ENCODE data around the gene ICAM4.

Gene ICAM4

DNA sequence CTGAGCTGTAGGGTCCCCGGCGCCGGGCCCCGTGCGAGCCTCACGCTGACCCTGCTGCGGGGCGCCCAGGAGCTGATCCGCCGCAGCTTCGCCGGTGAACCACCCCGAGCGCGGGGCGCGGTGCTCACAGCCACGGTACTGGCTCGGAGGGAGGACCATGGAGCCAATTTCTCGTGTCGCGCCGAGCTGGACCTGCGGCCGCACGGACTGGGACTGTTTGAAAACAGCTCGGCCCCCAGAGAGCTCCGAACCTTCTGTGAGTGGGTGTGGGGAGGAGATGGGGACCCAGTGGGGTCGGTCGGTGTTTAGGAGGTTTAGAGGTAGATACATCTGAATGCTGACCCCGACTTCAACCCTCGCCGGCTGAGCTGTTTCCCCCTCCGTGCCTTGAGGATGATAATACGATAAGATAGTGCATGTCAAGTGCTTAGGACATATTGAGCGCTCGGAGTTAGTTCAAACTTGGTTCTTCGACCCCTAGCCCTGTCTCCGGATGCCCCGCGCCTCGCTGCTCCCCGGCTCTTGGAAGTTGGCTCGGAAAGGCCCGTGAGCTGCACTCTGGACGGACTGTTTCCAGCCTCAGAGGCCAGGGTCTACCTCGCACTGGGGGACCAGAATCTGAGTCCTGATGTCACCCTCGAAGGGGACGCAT, 4.9 kb downstream of the ICAM4 start:
- DNase-seq (ENCODE audit: low read depth) = no peak

DNA sequence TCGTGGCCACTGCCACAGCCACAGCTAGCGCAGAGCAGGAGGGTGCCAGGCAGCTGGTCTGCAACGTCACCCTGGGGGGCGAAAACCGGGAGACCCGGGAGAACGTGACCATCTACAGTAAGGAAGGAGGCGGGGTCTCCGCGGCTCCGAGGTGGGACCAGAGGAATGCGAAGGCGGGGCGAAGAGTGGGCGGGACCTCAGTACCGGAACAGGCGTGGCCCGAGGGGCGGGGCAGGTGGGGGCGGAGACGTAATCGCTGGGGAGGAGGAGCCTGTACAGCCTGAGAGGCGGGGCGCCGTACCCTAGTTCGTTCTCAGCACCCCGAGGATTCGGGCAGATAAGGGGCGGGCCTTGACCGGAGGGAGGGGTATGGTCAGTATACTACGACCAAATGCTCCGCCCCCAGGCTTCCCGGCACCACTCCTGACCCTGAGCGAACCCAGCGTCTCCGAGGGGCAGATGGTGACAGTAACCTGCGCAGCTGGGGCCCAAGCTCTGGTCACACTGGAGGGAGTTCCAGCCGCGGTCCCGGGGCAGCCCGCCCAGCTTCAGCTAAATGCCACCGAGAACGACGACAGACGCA, 5.5 kb downstream of the ICAM4 start:
- DNase-seq (ENCODE audit: low read depth) = peak; percentile 60

DNA sequence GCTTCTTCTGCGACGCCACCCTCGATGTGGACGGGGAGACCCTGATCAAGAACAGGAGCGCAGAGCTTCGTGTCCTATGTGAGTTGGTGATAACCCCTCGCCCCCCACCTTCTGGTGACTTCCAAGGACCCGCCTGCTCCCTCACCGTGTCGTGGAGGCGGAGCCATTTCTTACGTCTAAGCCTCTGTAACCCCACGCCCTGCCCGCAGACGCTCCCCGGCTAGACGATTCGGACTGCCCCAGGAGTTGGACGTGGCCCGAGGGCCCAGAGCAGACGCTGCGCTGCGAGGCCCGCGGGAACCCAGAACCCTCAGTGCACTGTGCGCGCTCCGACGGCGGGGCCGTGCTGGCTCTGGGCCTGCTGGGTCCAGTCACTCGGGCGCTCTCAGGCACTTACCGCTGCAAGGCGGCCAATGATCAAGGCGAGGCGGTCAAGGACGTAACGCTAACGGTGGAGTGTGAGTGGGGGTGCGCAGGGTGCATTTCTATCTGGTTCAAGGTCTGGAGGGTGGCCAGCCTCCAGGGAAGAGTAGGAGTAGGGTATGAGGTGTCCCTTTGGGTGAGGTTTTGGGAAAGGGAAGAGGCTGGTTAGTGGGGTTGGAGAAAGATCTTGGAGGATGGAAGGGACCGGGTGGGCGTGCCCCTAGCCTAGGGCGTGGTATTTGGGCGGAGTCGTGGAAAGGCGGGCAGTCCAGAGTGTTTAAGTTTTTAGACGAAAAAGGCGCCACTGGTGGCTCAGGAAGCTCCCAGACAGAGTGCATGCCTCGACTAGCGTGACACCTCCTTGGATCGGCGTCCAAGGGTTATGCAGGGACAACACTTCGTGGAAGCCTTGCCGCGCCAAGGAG, 6.3 kb downstream of the ICAM4 start:
- no peak for DNase-seq (ENCODE audit: low read depth)

DNA sequence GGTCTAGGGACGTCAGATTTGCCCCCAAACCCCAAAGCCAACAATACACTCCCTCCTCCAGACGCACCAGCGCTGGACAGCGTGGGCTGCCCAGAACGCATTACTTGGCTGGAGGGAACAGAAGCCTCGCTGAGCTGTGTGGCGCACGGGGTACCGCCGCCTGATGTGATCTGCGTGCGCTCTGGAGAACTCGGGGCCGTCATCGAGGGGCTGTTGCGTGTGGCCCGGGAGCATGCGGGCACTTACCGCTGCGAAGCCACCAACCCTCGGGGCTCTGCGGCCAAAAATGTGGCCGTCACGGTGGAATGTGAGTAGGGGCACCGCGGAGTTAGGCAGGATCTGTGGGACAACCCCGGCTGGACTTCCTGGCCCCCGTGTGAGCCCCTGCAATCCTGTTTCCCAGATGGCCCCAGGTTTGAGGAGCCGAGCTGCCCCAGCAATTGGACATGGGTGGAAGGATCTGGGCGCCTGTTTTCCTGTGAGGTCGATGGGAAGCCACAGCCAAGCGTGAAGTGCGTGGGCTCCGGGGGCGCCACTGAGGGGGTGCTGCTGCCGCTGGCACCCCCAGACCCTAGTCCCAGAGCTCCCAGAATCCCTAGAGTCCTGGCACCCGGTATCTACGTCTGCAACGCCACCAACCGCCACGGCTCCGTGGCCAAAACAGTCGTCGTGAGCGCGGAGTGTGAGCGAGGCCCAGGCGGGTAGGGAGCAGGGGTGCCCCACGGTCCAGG, 7.0 kb downstream of the ICAM4 start:
- DNase-seq (ENCODE audit: low read depth) = no peak

DNA sequence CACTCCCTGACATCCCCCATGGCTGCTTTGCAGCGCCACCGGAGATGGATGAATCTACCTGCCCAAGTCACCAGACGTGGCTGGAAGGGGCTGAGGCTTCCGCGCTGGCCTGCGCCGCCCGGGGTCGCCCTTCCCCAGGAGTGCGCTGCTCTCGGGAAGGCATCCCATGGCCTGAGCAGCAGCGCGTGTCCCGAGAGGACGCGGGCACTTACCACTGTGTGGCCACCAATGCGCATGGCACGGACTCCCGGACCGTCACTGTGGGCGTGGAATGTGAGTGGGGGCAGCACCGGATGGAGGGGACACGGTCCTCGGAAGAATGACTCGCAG, 7.6 kb downstream of the ICAM4 start:
- no peak for DNase-seq (ENCODE audit: low read depth)

DNA sequence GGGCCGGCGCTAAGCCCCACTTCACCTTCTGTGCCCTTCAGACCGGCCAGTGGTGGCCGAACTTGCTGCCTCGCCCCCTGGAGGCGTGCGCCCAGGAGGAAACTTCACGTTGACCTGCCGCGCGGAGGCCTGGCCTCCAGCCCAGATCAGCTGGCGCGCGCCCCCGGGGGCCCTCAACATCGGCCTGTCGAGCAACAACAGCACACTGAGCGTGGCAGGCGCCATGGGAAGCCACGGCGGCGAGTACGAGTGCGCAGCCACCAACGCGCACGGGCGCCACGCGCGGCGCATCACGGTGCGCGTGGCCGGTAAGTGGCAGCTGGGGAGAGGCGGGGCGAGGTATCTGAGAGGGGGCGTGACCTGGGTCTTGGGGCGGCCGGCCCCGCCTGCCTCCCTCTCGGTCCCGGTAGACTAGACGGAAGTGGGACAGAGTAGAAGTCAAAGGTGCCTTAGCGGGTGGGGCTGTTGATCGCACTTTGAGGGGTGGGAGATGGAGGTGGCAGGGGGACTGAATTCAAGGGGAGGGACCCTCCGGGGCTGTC, 8.6 kb downstream of the ICAM4 start:
- DNase-seq (ENCODE audit: low read depth) = no peak

DNA sequence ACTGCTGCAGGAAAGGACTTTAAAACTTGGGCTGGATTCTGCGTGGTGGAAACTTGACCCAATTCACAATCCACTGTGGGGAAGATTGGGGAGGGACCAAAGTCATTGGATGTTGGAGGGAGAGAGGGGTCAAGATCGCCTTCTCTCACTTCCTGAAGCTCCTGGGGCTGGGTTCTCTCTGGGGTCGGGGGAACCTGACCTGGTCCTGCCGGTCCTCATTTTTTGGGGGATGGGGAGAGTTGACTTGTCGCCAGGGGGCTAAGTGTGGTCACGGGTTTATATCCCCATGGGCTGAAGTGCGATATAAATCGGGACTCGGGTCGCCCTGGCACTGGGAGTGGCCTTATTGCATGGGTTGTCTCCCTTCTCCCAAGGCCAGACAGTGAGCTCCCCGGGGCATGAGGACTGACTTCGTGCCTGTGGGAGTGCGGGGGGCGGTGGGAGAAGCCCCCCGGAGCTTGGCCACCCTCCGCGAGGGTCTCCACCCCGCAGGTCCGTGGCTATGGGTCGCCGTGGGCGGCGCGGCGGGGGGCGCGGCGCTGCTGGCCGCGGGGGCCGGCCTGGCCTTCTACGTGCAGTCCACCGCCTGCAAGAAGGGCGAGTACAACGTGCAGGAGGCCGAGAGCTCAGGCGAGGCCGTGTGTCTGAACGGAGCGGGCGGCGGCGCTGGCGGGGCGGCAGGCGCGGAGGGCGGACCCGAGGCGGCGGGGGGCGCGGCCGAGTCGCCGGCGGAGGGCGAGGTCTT, 9.3 kb downstream of the ICAM4 start:
- DNase-seq (ENCODE audit: low read depth) = no peak

DNA sequence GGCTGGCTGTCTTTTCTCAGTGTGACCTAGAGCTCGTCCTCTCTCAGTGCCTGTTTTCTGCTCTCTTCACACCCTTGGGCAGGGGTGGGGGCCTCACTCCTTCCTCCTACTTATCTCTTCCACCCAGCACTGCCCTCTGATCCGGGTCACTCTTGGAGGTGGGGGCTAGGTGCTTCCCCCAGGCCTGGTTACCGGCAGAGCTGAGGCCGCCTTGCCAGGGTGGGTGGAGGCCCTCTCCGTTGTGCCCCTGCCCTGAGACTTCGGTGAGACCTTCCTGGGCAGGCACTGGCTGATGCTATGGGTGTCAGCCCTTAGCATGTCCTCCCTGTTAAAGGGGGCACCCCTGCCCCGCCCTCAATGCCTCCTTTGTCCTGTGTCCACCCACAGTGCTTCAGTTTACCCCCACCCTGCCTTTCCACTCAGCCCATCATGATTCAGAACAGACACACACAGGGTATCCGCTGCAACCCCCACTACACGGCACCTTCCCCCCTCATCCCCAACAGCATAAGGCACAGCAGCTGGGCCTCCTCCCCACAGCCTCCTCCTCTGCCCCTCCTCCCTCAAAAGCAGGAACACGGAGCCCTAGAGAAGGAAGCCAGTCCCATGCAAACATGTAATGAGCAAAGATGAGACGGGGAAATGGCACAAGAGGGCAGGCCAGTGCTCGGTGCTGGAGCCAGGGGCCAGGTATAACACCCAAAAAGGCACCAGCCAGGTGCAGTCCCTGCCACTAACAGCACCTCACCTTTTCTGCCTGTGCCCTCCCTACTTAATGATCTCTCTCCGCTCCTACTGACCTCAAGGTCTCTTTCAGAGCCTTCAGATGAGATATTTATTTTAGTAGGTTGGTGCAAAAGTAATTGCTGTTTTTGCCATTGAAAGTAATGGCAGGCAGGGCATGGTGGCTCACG, 13.0 kb downstream of the ICAM4 start:
- no peak for DNase-seq (ENCODE audit: low read depth)

DNA sequence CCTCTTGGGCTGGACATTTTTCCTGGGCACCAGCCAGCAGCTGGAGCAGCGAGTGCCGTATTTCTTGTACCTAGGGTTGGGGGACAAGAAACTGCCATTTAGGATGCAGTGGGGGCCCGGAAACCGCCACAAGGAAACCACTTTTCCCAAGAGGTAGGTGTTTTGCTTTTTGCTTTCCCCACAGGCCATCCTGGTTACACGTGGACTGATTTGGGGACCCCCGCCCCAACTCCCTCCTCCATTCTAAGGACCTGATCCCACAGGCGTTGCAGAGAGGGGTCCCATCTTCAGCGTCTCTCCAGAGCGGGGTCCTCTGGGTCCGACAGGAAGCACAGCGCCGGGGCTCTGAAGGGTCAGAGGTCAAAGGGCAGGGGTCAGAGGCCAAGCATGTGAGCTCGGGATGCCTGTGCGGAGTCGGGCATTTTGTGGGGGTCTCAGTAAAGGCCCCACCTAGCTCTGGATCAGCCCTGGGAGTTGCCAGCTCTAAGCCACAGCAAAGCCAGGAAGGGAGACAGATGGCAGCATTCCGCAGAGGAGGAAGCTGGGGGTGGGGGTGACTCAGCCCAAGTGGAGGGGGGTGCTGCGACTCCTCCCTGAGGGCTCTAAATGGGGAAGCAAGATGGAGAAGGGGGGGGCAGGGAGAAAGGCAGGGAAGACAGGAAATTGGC, 18.5 kb downstream of the ICAM4 start:
- no peak for DNase-seq (ENCODE audit: low read depth)

DNA sequence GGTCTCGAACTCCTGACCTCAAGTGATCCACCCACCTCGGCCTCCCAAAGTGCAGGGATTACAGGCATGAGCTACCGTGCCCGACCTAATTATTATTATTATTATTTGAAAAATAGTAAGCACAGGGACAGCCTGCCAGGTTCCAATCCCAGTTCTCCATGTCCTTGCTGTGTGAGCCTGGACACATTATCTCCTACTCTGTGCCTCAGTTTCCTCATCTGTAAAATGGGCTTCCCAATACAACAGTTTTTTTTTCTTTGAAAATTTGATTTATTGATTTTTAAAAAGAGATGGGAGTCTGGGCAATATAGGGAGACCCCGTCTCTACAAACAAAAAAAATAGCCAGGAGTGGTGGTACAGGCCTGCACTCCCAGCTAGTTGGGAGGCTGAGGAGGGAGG, 19.6 kb downstream of the ICAM4 start:
- DNase-seq (ENCODE audit: low read depth) = no peak

DNA sequence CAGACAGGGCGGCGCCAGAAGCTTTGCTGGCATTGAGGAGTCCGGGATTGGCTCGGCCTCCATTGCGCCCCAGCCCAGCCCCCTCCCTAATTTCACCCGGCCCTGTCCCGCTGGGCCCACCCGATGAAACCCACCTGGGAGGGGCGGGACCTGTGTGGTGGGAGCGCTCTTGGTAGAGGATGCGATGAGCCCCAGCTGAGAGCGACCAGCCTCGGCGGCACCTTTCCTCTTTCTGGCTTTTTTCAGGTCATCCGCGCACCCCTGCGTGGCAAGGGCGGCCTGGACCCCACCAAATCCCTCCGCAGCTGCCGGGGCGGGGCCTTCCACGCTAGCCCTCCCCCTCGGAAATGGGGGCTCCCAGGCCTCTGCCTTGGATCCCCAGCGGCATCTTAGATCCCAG, 22.7 kb downstream of the ICAM4 start, which contains the start of gene ZGLP1:
Gene ZGLP1 (minus strand): TSS at position 393 of the 400 bp plus-strand sequence.
- no peak for DNase-seq (ENCODE audit: low read depth)

DNA sequence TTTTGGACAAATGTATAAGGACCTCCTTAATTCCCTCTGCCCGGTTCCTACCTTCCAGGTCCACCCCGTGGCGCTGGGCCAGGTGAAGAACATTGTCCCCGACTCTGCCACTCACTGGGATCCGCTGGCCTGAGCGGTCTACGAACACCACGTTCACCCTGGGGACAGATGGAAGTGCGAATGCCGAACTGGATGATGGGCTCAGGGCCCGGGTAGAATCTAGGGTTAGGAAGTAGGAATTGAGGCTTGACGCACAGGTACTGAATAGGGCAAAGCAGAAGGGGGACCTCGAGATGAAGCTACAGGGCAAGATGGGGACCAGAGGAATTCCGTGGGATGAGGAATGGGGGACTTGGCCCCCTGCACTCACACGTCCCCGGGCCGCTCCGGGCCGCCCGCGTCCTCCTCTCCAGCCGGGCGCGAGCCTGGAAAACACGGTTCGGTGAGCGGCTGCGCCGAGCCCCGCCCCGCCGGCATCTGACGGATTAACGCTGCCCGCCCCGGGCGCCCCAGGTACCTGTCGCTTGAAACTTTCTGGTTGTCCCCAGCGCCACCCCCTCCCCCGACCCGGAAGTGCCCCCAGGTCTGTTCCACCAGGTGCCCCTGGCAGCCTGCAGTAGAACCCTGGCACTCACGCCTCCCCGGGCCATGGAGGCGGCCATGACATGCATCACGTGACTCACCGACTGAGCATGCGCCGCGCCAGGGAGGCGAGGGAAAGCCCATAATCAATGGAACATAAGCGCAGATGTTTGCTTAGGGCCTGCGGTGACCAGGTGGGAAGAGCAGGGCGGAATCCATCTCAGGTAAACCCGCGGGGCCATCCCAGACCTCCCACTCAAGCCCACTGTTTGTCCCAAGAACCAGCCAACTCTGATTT, 28.8 kb downstream of the ICAM4 start, which contains the start of gene FDX2:
Gene FDX2 (minus strand): TSS at position 681 of the 880 bp plus-strand sequence. CDS start 19 bp downstream, at position 662.
- DNase-seq (ENCODE audit: low read depth) = peak; percentile 88

DNA sequence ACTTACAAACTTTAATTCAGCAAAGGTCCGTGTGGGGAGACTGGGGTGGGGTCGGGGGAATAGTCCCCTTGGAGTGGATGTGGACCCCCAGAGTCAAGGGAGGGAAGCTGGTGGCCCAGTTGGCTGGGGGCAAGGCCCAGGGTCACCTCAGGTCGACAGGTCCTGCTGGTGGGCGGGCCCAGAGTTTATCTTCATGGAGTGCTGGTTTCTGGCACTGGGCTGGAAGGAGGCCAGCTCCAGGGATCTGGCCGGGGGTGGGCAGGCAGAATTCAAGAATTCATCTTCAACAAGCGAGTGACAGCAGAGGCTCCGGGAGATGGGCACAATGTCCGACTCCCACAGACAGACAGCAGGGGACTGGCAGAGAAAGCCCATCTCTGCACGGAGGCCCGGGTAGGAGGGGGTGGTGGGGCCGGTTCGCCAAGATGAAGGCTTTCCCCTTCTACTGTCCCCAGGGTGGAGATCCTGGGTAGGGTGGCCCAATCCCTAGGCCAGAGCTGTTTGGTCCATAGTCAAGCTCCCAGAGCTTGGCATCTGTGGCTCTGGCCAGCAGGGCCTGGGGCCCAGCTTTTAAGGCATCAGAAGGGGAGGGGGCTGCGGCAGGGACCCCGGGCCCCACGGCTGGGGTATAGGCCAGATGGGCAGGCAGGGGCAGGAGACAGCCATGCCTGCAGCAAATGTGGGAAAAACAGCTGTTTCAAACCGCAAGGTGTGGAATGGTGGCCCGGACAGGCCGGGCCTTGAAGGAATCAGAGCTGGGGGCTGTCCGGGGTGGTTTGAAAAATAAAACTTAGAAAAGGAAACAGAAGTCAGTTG, 29.7 kb downstream of the ICAM4 start:
- no peak for DNase-seq (ENCODE audit: low read depth)

DNA sequence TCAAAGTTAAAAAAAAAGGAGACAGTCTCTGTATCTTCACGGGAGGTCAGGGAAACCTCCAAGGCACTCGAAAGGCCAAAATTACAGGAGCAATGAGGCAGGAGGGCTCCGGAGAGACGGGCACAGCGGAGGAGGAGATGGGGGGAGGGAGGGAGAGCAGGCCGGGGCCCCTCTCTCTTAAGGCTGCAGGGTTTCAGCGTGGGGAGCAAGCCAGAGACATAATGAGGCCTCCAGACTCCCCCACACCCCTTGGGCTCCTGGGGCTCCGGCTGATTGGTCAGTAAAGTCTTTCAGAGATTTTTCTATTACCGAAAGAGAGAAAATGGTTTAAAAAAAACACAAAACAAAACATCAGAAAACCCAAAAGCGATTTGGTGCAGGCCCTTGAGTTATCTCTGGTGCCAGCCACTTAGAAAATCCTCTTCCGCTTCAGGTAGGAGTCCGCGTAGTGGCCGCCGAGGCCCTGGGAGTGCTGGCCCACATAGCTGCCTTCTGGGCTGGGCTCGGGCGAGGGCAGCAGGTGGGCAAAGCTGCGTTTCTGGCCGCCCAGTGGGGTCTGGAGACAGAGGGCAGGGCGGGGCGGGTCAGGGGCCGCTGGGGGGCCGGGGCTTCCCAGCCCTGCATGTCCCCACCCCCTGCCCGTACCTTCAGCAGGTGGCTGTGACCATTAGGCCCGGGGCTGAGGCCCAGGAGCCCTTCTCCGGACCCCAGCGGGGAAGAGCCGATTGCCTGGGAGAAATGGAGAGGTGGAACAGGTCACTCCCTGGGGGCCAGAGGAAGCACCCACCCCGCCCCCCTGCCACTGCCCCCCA, 30.5 kb downstream of the ICAM4 start:
- DNase-seq (ENCODE audit: low read depth) = no peak

DNA sequence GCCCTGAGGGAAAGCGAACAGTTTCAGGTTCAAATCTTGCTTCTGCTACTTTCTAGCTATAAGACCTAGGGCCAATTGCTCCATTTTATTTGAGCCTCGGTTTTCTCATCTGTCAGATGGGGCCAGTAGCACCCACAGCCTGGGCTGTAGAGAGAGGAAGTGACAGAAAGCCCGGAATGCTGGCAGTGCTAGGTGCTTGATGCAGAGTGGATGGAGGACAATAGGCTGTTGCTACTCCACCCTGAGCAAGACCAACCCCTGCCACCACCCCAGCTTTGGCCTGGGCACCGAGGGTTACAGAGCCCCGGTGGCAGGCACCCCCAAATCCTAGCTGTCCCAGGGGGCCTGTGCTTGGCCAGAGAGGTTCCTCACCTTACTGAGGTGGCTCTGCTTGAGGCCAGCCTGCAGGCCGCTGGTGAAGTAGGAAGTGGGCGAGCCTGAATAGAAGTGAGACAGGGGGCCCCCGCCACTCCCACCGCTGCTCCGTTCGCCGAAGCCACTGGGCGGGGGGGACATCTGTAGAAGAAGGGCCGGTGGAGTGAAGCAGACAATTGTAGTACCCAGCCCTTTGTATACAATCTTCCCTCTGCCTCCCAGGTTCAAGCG, 31.2 kb downstream of the ICAM4 start:
- no peak for DNase-seq (ENCODE audit: low read depth)

DNA sequence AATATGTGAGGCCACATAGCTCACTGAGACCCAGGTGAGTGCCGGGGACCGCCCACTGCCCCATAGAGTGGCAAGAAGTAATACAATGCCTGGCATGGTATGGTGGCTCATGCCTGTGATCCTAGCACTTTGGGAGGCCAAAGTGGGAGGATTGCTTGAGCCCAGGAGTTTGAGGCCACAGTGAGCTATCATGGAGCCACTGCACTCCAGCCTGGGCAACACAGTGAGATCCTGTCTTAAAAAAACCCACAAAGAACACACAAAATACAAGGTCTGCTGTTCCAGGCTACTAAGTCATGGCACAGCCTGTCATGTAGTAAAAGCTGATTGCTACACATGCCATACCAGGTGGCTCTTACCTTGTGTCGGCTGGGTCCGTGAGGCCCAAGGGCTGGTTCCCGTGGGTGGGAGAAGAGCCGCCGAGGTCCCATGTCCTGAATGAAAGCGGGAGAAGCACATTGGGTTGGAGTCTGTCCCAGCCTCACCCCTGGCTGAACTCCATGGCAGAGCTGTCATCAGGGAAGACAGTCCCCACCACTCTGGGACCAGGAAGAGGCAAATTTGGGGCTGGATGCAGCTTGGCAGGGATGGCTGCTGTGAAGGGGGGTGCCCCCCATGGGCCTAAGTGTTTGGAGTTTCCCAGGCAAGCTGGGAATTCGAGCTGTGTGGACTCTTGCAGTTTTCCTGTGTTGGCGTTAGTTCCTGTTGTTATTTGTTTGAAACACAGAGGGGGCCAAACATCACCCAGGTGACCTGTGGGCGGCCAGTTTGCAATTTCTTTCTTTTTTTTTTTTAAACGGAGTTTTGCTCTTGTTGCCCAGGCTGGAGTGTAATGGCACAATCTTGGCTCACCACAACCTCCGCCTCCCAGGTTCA, 32.3 kb downstream of the ICAM4 start:
- DNase-seq (ENCODE audit: low read depth) = no peak

All from activated T-cell treated with anti-CD3 and anti-CD28 coated beads for 24 hours (primary cell).